Trophoblast cell (in vitro differentiated cells and primary cell): ENCODE results near the gene HOXA2.

Experiments used
- DNase-seq, 2 donors: peaks; one replicate each; pipeline ENCODE4 v3.0.0-alpha.2; 2016
- H2AFZ ChIP-seq: 2 replicates; pipeline ENCODE4 v1.6.1; 2013; ENCODE audit warnings: low read length, moderate library complexity, mild to moderate bottlenecking; ENCODE audit not compliant: insufficient read depth, poor library complexity
- H2AK5ac ChIP-seq: 2 replicates; pipeline ENCODE4 v1.6.1; 2013; ENCODE audit warnings: mild to moderate bottlenecking, low read length
- H2BK120ac ChIP-seq: 2 replicates; pipeline ENCODE4 v1.6.1; 2013; ENCODE audit warnings: low read length, mild to moderate bottlenecking, moderate library complexity; ENCODE audit not compliant: insufficient read depth, poor library complexity
- H2BK12ac ChIP-seq: 2 replicates; pipeline ENCODE4 v1.6.1; 2013; ENCODE audit warnings: mild to moderate bottlenecking, low read length, moderate library complexity
- H2BK5ac ChIP-seq: 2 replicates; pipeline ENCODE4 v1.6.1; 2013; ENCODE audit warnings: low read length, low read depth, moderate library complexity, mild to moderate bottlenecking; ENCODE audit not compliant: poor library complexity
- H3K14ac ChIP-seq: 2 replicates; pipeline ENCODE4 v1.6.1; 2013; ENCODE audit warnings: mild to moderate bottlenecking, low read length
- H3K18ac ChIP-seq: 2 replicates; pipeline ENCODE4 v1.6.1; 2013; ENCODE audit warnings: mild to moderate bottlenecking, low read length
- H3K23ac ChIP-seq: 2 replicates; pipeline ENCODE4 v1.6.1; 2013; ENCODE audit warnings: low read length
- H3K27ac ChIP-seq: 2 replicates; pipeline ENCODE4 v1.5.1; 2013; ENCODE audit warnings: low read depth, mild to moderate bottlenecking, inconsistent platforms, low read length, moderate library complexity
- H3K27me3 ChIP-seq: 2 replicates; pipeline ENCODE4 v1.6.1; 2013; ENCODE audit warnings: inconsistent platforms, mild to moderate bottlenecking, low read length, moderate library complexity; ENCODE audit not compliant: insufficient read depth
- H3K36me3 ChIP-seq, 2 experiments: 1 replicate in 1 of 2; 2 replicates in 1 of 2; pipeline ENCODE4 v1.6.1; 2013; ENCODE audit warnings: low read length in 2 of 2, mild to moderate bottlenecking in 2 of 2, moderate library complexity in 1 of 2; ENCODE audit not compliant: insufficient read depth in 2 of 2, control insufficient read depth in 1 of 2
- H3K4ac ChIP-seq: 2 replicates; pipeline ENCODE4 v1.6.1; 2013; ENCODE audit warnings: low read depth, mild to moderate bottlenecking, low read length, moderate library complexity
- H3K4me1 ChIP-seq, 2 experiments: 1 replicate in 1 of 2; 2 replicates in 1 of 2; pipeline ENCODE4 v1.6.1; 2013; ENCODE audit warnings: low read length in 2 of 2, mild to moderate bottlenecking in 2 of 2, moderate library complexity in 1 of 2; ENCODE audit not compliant: insufficient read depth in 2 of 2, control insufficient read depth in 1 of 2
- H3K4me2 ChIP-seq: 2 replicates; pipeline ENCODE4 v1.6.1; 2013; ENCODE audit warnings: inconsistent platforms, mild to moderate bottlenecking, low read length, moderate library complexity
- H3K4me3 ChIP-seq: 2 replicates; pipeline ENCODE4 v1.5.1; 2013; ENCODE audit warnings: mild to moderate bottlenecking, low read depth, low read length, inconsistent platforms
- H3K79me1 ChIP-seq: one replicate; pipeline ENCODE4 v1.6.1; 2013; ENCODE audit warnings: low read length
- H3K79me2 ChIP-seq: 2 replicates; pipeline ENCODE4 v1.6.1; 2013; ENCODE audit warnings: low read length, mild to moderate bottlenecking; ENCODE audit not compliant: control insufficient read depth, insufficient read depth, poor library complexity
- H3K9ac ChIP-seq: 2 replicates; pipeline ENCODE4 v1.6.1; 2013; ENCODE audit warnings: mild to moderate bottlenecking, low read length
- H3K9me3 ChIP-seq: 2 replicates; pipeline ENCODE4 v1.6.1; 2013; ENCODE audit warnings: low read depth, mild to moderate bottlenecking, control low read depth, inconsistent platforms, low read length; ENCODE audit not compliant: insufficient read depth
- H4K12ac ChIP-seq: 2 replicates; pipeline ENCODE4 v1.6.1; 2013; ENCODE audit warnings: low read depth, mild to moderate bottlenecking, low read length, moderate library complexity
- H4K8ac ChIP-seq: 2 replicates; pipeline ENCODE4 v1.6.1; 2013; ENCODE audit warnings: low read depth, mild to moderate bottlenecking, low read length, moderate library complexity
- H4K91ac ChIP-seq: one replicate; pipeline ENCODE4 v1.6.1; 2013; ENCODE audit warnings: low read depth, mild to moderate bottlenecking, low read length, moderate library complexity
- WGBS: extraction: QIAGEN DNeasy Blood & Tissue Kit; methylation state at CpG from one replicate; pipeline ENCODE4 v1.1.7; 2013; ENCODE audit warnings: missing lambda C conversion rate; ENCODE audit not compliant: insufficient read length, insufficient coverage; ENCODE audit errors: extremely low coverage; 5-methylcytosine and 5-hydroxymethylcytosine counted together

The HOXA2 gene

DNA sequence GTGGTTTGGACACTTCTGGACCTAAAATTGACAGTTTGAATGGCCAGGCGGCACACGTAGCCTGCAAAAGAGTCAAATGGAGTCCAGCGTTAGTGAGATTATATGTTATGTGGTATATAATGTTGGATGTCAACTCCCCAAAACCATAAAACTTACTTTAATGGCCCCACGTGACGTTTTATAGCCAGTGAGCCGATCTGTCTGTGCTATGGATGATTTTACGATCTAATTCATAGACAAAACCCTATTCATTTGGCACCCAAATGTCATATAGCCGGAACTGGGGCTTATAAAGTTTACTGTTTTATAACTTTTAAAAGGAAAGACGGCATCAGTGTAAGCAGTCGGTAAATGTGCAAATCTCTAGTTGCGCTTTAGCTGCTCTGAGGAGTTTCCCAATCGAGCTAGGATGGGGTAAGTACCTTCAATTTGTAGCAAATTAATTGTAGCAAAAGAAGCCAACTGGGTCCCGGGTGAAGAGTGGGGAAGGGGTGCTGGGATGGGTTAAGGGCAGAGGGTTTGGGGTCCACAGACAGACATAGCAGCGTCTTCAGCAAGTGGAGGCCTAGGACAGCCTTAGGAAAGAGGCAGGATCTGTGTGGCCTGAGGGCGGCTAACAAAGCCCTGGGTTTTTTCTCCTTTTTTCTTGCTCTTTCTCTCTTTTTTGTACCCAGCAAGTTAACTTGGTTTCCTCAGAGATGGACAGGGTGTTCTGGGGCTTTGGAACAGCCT lies 37.8 kb upstream of the HOXA2 start:
- H3K4me3 ChIP-seq: peak overlapping the region; percentile 30
- H2BK120ac ChIP-seq: no peak overlapping the region
- H3K9ac ChIP-seq: no peak overlapping the region
- H3K36me3 ChIP-seq: no peaks in the 10 kb centered on the region
- no peak overlapping the region for H2BK12ac ChIP-seq
- H2AK5ac ChIP-seq: no peak overlapping the region
- no peak overlapping the region for H2BK5ac ChIP-seq
- DNase-seq: no peak
- no peak overlapping the region for H4K8ac ChIP-seq
- no peaks in the 10 kb centered on the region for H3K79me2 ChIP-seq
- H3K79me1 ChIP-seq: no peaks in the 10 kb centered on the region
- H3K4ac ChIP-seq: no peak overlapping the region
- H3K27me3 ChIP-seq: peaks cover 92% of the 10 kb centered on the region
- no peak overlapping the region for H3K14ac ChIP-seq
- WGBS: no CpG with 5 or more reads among the region's 15 CpGs
- no peak overlapping the region for H2AFZ ChIP-seq
- no peak overlapping the region for H3K23ac ChIP-seq
- no peak overlapping the region for H4K91ac ChIP-seq
- no peak overlapping the region for H3K27ac ChIP-seq
- H3K4me1 ChIP-seq: peaks cover 3 to 11% of the 10 kb centered on the region in 2 experiments
- H3K9me3 ChIP-seq: peaks cover 13% of the 10 kb centered on the region
- no peak overlapping the region for H3K18ac ChIP-seq
- H3K4me2 ChIP-seq: no peak overlapping the region
- H4K12ac ChIP-seq: no peak overlapping the region

GRCh38 chr7:27139334-27140125 lies 37.0 kb upstream of the HOXA2 start:
- Histone ChIP-seq H2BK5ac (no peak overlapping the region), H3K79me2 (no peaks in the 10 kb centered on the region), H4K91ac (no peak overlapping the region), H3K79me1 (no peaks in the 10 kb centered on the region), H3K27me3 (peaks cover 86% of the 10 kb centered on the region), H2BK120ac (no peak overlapping the region), H3K36me3 (no peaks in the 10 kb centered on the region), H3K18ac (no peak overlapping the region), H3K23ac (no peak overlapping the region), H4K8ac (no peak overlapping the region), H3K4ac (no peak overlapping the region), H3K9ac (no peak overlapping the region), H3K4me2 (no peak overlapping the region), H4K12ac (no peak overlapping the region), H3K9me3 (peaks cover 8% of the 10 kb centered on the region), H2BK12ac (no peak overlapping the region), H2AK5ac (no peak overlapping the region), H3K4me1 (peaks cover 3 to 11% of the 10 kb centered on the region in 2 experiments), H3K14ac (no peak overlapping the region), H2AFZ (no peak overlapping the region), H3K27ac (no peak overlapping the region), H3K4me3 (no peak overlapping the region)
- no peak for DNase-seq
- no CpG with 5 or more reads among the region's 53 CpGs for WGBS

DNA sequence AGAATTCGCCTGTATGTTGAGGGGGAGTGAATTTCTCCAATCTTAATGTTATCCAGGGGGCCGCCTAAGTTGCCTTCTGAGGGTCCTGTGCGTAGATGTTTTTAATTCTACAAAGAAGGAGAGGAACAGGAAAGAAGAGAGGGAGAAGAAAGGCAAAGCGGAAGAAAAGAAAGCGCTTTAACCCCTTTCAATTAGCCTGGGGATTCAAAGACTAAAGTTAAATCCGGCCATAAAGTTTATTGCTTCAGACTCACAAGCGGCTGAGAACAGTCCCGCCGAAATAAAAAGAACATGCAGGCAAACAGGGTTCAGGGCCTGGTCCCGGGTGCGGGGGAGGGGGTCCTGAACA lies 36.5 kb upstream of the HOXA2 start:
- Histone ChIP-seq H3K9ac (no peak overlapping the region), H3K23ac (no peak overlapping the region), H3K4me2 (no peak overlapping the region), H3K4me1 (peaks cover 3 to 11% of the 10 kb centered on the region in 2 experiments), H3K27me3 (peaks cover 83% of the 10 kb centered on the region), H3K4me3 (no peak overlapping the region), H3K9me3 (peaks cover 6% of the 10 kb centered on the region), H3K4ac (no peak overlapping the region), H4K8ac (no peak overlapping the region), H2BK120ac (no peak overlapping the region), H3K14ac (no peak overlapping the region), H4K12ac (no peak overlapping the region), H2BK5ac (no peak overlapping the region), H2AK5ac (no peak overlapping the region), H4K91ac (no peak overlapping the region), H3K36me3 (no peaks in the 10 kb centered on the region), H3K18ac (no peak overlapping the region), H3K27ac (no peak overlapping the region), H2AFZ (no peak overlapping the region), H3K79me1 (no peaks in the 10 kb centered on the region), H2BK12ac (no peak overlapping the region), H3K79me2 (no peaks in the 10 kb centered on the region)
- WGBS: no CpG with 5 or more reads among the region's 11 CpGs
- DNase-seq: no peak

- Histone ChIP-seq H2AK5ac (no peak overlapping the region), H3K4me2 (no peak overlapping the region), H2BK12ac (no peak overlapping the region), H4K12ac (no peak overlapping the region), H3K27ac (no peak overlapping the region), H3K9me3 (peaks cover 2% of the 10 kb centered on the region), H2BK120ac (no peak overlapping the region), H2BK5ac (no peak overlapping the region), H3K4me3 (no peak overlapping the region), H3K36me3 (no peaks in the 10 kb centered on the region), H4K91ac (no peak overlapping the region), H4K8ac (no peak overlapping the region), H3K14ac (no peak overlapping the region), H3K79me1 (no peaks in the 10 kb centered on the region), H3K18ac (no peak overlapping the region), H2AFZ (no peak overlapping the region), H3K9ac (no peak overlapping the region), H3K4ac (no peak overlapping the region), H3K27me3 (peaks cover 83% of the 10 kb centered on the region), H3K4me1 (peaks cover 3 to 7% of the 10 kb centered on the region in 2 experiments), H3K23ac (no peak overlapping the region), H3K79me2 (no peaks in the 10 kb centered on the region)
- WGBS: no CpG with 5 or more reads among the region's 1 CpG
- DNase-seq: no peak
Measured at GRCh38 chr7:27138472-27138871, 36.0 kb upstream of the HOXA2 start.
